Activated naive CD4-positive, alpha-beta T cell treated with anti-CD3 and anti-CD28 coated beads, Interleukin-2, amount 50 U/mL, for 16 hours (primary cell): ENCODE data around the gene CGB1.
"Not testable (repeated sequence)": the region's sequence is repeated elsewhere in the genome, so short reads cannot be mapped to it uniquely, and the experiment has no call there.

Source experiments
- DNase-seq: peaks from one replicate; pipeline ENCODE4 v3.0.0-alpha.2; 2020

The CGB1 gene

DNA sequence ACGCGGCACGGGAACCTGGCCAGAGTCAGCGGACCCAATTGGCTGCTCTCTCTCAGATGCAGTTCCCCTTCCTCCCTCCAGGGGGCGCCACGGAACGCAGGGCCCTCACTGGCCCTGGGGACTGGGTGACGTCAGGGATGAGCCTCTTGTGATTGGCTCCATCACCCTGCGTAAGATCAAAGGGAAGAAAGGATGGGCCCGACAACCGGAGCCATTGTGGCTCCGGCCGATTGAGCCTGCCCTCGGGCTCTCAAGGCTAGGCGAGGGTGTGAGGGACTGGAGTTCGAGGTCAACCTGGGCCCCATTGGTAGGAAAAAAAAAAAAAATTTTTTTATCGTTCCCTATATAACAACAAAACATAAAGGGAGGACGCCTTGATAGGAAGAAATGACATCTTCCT lies at the start of gene CGB1:
CGB1 (minus strand) TSS at position 81 of the 400 bp plus-strand sequence. CDS start 184 bp downstream, outside the sequence.
- DNase-seq, result peak; percentile 45

GRCh38 chr19:49086296-49086695 lies 49.6 kb upstream of the CGB1 start:
- DNase-seq, result no peak

GRCh38 chr19:49085868-49086232 lies 49.2 kb upstream of the CGB1 start:
- no peak for DNase-seq

DNA sequence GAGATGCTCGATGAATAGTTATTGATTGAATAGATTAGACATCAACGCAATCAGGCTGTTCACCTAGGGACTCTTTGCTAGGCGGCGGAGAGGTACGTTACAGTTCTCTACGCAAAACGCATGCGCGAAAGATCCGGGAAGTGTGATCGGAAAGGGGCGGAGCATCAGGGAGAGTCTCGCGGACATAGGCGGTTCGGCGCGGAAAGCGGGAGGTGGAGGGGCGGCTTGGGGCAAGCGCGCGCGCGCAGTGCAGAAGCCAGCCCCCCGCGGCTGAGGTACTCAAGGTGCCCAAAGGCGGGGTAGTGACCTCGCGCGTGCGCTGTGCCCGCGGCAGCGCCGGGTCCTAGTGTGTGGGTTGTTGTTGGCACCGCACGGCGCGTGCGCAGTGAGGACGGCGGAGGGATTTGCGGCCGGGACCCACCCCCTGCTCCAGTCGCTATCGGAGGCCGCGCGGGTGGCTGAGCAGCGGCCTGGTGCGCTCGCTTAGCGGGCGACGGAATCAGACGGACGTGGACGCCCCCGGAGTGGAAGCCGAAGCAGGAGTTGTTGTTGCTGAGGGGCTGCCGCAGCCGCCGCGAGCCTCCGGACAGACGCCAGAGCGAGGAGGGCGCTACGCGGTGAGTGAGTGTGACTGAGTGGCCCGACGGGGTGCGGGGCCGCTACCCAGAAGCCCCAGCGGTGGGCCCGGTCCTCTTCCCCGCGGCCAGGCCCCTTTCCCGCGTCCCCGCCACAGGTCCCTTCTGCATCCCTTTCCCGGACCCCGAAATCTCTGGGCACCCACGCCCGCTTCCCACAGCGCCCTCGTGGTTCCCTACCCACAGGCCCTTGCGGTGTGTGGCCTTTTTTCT lies 48.5 kb upstream of the CGB1 start, which contains the start of gene SNRNP70:
SNRNP70 (plus strand) TSS at position 432 of the 848 bp plus-strand sequence. CDS start 964 bp downstream, outside the sequence.
- peak; percentile 99 for DNase-seq

DNA sequence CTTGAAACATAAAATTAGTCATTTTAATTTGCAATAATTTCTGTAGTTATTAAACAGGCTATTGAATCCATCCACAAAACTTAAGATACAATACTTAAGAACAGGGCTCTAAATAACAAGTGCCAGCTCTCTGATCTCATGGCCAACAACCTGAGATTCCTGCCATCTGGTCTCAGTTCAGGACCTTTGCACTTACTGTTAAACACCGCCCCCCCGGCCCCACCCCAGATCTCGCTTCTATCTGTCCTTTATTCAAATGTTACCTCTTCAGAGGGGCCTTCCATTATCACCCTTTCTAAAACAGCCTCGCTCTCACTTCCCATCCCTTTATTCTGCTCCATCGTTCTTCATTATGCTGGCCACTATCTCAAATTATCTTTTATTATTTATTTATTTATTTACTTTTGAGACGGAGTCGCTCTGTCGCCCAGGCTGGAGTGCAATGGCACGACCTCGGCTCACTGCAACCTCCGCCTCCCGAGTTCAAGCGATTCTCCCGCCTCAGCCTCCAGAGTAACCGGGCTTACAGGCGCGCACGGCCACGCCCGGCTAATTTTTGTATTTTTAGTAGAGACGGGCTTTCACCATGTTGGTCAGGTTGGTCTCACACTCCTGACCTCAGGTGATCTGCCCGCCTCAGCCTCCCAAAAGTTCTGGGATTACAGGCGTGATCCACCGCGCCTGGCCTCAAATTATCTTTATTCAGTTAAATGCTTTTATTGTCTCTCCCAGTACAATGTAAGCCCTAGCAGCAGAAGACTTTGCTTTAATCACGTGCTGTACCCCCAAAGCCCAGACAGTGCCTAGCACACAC lies 47.7 kb upstream of the CGB1 start:
- no peak for DNase-seq

DNA sequence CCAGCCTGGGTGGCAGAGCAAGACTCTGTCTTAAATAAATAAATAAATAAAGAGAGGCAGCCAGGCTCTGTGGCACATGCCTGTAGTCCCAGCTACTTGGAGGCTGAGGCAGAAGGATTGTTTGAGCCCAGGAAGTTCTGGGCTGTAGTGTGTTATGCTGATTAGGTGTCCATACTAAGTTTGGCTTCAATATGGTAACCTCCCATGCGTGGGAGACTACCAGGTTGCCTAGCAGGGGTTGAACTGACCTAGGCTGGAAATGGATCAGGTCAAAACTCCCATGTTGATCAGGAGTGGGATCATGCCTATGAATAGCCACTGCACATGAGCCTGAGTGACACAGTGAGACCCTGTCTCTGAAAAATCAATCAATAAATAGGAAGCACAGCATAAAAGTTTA lies 44.6 kb upstream of the CGB1 start:
- no peak for DNase-seq

GRCh38 chr19:49080392-49080791 lies 43.7 kb upstream of the CGB1 start:
- DNase-seq, result no peak

GRCh38 chr19:49074869-49075268 lies 38.2 kb upstream of the CGB1 start:
- not testable (repeated sequence) for DNase-seq

DNA sequence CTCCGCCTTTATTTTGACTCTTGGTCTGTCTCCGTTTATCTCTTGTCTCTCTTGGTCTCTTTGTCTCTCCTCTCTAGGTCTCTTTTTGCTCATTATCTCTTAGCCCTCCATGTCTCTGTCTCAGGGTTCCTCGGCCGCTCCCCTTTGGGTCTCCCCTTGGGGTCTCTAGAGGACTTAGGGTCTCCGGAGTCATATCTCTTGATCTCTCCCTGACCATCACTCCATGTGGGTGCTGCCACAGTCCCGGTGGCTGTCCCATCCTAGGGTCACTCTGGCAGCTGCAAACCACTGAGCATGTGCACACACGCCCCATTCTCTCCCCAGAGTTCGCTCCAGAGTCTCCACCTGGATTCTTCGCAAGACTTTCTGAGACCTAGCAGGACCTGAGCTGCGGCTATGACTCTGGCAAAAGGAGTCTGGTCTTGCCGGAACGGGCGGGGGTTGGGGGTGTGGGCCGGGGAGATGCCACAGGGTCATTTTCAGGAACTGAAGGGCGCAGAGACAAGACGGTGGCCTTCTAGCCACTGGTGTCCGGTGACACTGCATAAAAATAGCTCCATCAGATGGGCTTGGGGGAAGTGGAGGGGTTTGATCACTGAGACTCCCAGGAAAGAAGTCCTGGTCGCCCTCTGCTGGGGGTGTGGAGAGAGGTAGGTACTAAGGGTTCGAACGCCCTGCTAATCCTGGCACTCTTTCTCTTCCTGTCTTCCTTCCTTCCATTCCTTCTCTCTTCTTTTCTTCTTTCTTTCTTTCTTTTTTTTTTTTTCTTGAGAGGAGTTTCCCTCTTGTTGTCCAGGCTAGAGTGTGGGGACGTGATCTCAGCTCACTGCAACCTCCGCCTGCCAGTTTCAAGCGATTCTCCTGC lies 37.1 kb upstream of the CGB1 start:
- DNase-seq, result no peak

GRCh38 chr19:49071860-49072547 lies 35.3 kb upstream of the CGB1 start:
- peak; percentile 30 for DNase-seq

DNA sequence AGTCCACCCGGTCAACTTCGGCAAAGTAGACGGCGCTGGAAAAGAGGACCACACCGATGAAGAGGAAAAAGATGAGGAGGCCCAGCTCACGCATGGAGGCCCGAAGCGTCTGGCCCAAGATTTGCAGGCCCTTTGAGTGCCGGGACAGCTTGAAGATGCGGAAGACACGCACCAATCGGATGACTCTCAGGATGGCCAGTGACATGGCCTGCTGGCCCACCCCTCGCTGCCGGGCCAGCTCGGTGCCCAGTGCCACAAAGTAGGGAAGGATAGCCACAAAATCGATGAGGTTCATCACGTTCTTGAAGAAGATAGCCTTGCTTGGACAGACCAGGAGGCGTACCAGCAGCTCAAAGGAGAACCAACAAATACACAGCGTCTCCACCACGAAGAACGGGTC lies 33.7 kb upstream of the CGB1 start:
- no peak for DNase-seq

- DNase-seq, result no peak
Measured at GRCh38 chr19:49069026-49069425, 32.3 kb upstream of the CGB1 start.

DNA sequence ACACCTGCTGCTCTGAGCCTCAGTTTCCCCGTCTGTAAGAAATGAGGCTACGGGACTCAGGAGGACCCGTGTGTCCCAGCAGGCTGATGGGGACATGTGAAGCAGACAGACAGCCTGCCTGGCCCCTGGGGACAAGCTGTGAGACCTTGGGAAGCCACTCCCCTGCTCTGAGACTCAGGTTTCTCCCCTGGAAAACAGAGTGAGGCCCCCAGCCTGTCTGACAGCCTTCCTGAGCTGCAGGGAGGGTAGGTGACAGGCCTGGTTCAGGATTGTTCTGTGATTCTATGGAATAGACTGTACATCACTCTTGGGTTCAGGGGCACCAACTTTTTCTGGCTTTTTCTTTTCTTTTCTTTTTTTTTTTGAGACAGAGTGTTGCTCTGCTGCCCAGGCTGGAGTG lies 30.9 kb upstream of the CGB1 start:
- no peak for DNase-seq

GRCh38 chr19:49065905-49066512 lies 29.3 kb upstream of the CGB1 start:
- no peak for DNase-seq

GRCh38 chr19:49064768-49065611 lies 28.3 kb upstream of the CGB1 start, which contains the start of gene NTF4:
TSS of gene NTF4 (minus strand) at chr19:49064818. CDS start at chr19:49061997, 2,821 bp downstream.
- no peak for DNase-seq

DNA sequence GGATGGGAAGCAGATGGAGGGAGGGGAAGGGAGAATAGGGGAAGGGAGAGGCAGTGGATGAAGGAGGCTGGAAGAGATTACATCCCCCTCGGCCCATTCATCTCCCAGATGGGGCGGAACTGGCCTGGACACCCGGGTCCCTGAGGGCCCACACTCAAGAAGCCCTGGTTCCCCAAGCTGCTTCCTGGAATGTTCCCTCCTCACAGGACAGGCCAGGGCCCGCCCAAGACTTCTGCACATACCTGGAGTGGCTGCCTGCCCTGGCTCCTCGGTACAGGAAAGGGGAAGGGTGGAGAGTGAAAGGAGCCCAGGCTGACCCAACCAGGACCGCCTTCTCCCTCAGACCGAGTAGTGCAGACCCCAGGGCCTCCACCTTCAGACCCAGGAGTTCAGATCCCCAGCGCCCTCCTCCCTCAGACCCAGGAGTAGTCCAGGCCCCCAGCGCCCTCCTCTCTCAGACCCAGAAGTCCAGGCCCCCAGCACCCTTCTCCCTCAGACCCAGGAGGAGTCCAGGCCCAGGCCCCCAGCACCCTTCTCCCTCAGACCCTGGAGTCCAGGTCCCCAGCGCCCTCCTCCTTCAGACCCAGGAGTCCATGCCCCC lies 27.4 kb upstream of the CGB1 start:
- no peak for DNase-seq

DNA sequence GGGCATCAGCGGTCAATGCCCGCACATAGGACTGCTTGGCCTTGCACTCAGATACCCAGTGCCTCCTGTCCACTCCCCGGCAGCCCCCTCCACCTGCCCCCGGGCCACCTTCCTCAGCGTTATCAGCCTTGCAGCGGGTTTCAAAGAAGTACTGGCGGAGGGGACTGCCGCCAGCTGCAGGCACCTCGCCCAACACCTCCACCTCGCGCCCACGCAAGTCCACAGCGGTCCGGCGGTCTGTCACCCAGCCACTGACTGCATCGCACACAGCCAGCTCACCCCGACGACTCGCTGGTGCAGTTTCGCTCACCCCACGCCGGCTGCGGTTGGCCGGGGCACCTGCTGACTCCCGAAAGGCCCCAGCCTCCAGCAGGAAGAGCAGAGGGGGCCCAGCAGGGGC lies 24.8 kb upstream of the CGB1 start:
- no peak for DNase-seq

GRCh38 chr19:49061000-49061399 lies 24.3 kb upstream of the CGB1 start:
- DNase-seq, result no peak

DNA sequence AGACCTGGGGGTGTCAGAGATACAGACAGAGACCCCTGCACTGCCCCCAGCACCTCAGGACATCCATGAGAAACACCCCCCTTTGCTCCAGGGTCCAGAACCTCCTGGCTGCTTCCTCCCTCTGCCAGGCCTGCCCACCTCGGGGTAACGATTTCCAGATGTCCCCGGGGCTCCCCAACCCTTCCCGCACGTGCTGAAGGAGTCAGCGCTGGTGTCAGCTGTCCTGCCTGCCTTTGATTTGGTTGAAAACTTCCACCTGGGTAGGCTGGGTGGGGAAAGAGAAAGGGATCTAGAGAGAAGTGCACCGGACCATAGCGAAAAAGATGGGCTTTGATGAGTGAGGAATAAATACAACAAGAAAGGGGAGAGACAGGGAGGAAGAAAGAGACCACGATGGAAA lies 22.4 kb upstream of the CGB1 start:
- no peak for DNase-seq

DNA sequence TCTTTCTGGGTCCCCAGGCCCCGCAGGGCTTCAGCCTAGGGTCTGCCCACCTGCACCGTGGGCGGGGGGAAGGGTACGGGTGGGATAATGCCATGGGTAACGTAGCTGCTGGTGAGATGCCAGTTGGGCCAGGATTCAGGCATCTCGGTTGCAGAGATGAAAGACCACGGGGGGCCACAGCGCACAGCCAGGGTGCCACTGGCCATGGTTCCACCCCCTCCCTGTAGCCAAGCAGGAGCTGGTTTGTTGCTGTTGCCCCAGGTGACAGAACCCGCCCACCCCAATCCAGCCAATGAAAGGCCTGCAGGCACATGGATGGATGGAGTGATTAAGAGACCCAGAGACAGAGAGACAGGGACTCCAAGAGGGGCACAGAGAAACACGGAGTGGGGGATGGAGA lies 21.9 kb upstream of the CGB1 start:
- peak; percentile 44 for DNase-seq
